Skeletal muscle satellite cell (primary cell): ENCODE data around the gene CYP2J2.
"Not testable (repeated sequence)": the region's sequence is repeated elsewhere in the genome, so short reads cannot be mapped to it uniquely, and the experiment has no call there.

Experiments used
- H3K27me3 ChIP-seq: 2 replicates; pipeline ENCODE4 v1.7.0; 2013; ENCODE audit warnings: low read length; ENCODE audit not compliant: control insufficient read depth, insufficient read depth
- H3K36me3 ChIP-seq: 2 replicates; pipeline ENCODE4 v1.7.0; 2013; ENCODE audit warnings: mild to moderate bottlenecking, control low read depth, low read length; ENCODE audit not compliant: insufficient read depth
- H3K4me1 ChIP-seq: 2 replicates; pipeline ENCODE4 v1.7.0; 2013; ENCODE audit warnings: low read length; ENCODE audit not compliant: control insufficient read depth, insufficient read depth
- H3K4me2 ChIP-seq: 2 replicates; pipeline ENCODE4 v1.7.0; 2013; ENCODE audit warnings: mild to moderate bottlenecking, low read length
- H3K4me3 ChIP-seq: 2 replicates; pipeline ENCODE4 v1.7.0; 2013; ENCODE audit warnings: low read length
- H3K9ac ChIP-seq: 2 replicates; pipeline ENCODE4 v1.7.0; 2013; ENCODE audit warnings: mild to moderate bottlenecking, low read depth, low read length, moderate library complexity
- H3K9me3 ChIP-seq: replicated peaks from 2 replicates; pipeline ENCODE4 v1.7.0; 2013; ENCODE audit warnings: mild to moderate bottlenecking, control low read depth, low read length

CYP2J2 gene

DNA sequence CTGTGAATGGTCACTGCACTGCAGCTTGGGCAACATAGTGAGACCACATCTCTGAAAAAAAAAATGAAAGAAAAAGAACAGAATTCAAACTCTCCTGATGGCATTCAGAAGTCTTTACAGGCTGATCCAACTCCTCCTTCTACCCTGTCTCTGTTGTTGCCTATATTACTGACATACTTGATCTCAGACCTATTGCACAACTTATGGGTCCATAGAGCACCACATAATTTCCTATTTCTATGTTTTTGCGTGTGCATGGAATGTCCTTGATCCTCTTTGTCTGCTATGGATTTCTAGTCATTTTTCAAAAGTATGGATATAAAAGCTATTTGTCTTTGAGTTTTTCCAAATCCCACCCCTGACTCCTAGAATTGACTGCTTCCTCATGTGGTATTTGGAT is 22.4 kb upstream of the CYP2J2 start:
- Histone ChIP-seq H3K36me3 (no peaks in the 10 kb centered on the region), H3K4me3 (no peak overlapping the region), H3K4me2 (no peak overlapping the region), H3K9ac (no peak overlapping the region), H3K9me3 (no peaks in the 10 kb centered on the region), H3K4me1 (no peaks in the 10 kb centered on the region), H3K27me3 (peaks cover 9% of the 10 kb centered on the region)

DNA sequence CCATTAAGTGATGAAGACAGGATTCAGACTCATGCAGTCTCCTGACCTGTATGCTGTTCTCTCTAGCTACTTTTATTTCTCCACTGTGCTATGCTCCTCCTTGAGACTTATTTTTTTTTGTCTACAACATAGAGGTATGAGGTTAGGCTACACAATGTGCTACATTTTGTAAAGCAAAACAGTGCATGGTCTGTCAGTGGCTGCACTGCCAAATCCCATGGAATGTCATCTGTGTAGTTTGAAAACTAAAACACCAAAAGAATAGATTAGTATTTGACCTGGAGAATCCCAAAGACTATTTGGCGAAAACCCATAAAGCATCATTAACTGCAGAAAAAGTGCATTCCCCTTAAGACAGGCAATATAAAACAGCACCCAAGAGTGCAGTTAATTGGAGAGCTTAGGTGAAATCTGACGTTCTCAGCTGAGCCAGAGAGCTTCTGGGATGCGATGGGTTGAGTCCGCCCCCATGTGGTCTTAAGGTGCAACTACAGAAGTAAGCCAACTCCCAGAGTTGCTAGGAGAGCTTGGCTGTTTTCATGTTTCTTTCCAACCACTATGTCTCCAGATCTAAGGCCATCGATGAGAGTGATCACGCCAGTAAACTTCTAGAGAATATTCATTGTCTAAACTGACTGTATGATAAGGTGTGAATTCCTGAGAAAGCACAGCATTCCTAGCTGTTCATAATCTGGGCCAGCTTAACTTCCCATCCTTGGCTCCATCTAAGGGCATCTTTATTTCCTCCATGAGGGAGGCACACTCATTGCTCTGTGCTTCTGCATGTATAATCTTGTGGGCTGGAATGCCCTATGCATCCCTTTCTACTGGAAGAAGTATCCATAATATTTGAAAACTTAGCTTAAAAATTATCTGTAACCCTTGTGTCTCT is 20.7 kb upstream of the CYP2J2 start:
- peaks cover 9% of the 10 kb centered on the region for H3K27me3 ChIP-seq
- H3K4me2 ChIP-seq: no peak overlapping the region
- no peak overlapping the region for H3K4me3 ChIP-seq
- H3K9me3 ChIP-seq: no peaks in the 10 kb centered on the region
- no peaks in the 10 kb centered on the region for H3K36me3 ChIP-seq
- no peak overlapping the region for H3K9ac ChIP-seq
- no peaks in the 10 kb centered on the region for H3K4me1 ChIP-seq

DNA sequence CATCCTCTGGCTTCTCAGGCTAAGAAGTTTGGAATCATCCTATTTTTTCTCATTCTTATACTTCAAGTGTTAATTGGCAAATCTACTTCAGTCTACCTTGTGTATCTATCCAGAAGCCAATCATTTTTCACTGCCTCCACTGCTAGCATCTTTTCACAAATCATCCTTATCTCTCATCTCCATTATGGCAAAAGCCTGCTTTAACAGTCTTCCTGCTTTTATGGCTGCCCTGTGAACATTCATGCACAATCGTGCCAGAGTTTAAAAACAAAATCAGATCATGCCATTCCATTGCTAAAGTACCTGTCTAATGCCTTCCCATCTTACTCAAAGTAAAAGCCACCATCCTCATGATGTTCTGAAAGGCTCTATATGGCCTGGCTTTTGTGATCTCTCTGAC is 19.2 kb upstream of the CYP2J2 start:
- H3K36me3 ChIP-seq: no peaks in the 10 kb centered on the region
- H3K4me1 ChIP-seq: no peaks in the 10 kb centered on the region
- no peak overlapping the region for H3K4me2 ChIP-seq
- H3K27me3 ChIP-seq: peaks cover 9% of the 10 kb centered on the region
- no peaks in the 10 kb centered on the region for H3K9me3 ChIP-seq
- H3K4me3 ChIP-seq: no peak overlapping the region
- no peak overlapping the region for H3K9ac ChIP-seq

GRCh38 chr1:59939393-59939792 is 12.8 kb upstream of the CYP2J2 start:
- Histone ChIP-seq H3K4me3 (no peak overlapping the region), H3K9ac (no peak overlapping the region), H3K9me3 (no peaks in the 10 kb centered on the region), H3K4me2 (no peak overlapping the region), H3K4me1 (no peaks in the 10 kb centered on the region), H3K27me3 (no peaks in the 10 kb centered on the region), H3K36me3 (no peaks in the 10 kb centered on the region)

- H3K4me3 ChIP-seq: no peak overlapping the region
- no peaks in the 10 kb centered on the region for H3K27me3 ChIP-seq
- no peaks in the 10 kb centered on the region for H3K9me3 ChIP-seq
- no peaks in the 10 kb centered on the region for H3K36me3 ChIP-seq
- no peak overlapping the region for H3K9ac ChIP-seq
- no peak overlapping the region for H3K4me2 ChIP-seq
- H3K4me1 ChIP-seq: no peaks in the 10 kb centered on the region
These were observed 11.2 kb upstream of the CYP2J2 start for GRCh38 chr1:59937636-59938210.

GRCh38 chr1:59936358-59936821 is 9.8 kb upstream of the CYP2J2 start:
- no peak overlapping the region for H3K4me2 ChIP-seq
- H3K36me3 ChIP-seq: no peaks in the 10 kb centered on the region
- H3K27me3 ChIP-seq: no peaks in the 10 kb centered on the region

DNA sequence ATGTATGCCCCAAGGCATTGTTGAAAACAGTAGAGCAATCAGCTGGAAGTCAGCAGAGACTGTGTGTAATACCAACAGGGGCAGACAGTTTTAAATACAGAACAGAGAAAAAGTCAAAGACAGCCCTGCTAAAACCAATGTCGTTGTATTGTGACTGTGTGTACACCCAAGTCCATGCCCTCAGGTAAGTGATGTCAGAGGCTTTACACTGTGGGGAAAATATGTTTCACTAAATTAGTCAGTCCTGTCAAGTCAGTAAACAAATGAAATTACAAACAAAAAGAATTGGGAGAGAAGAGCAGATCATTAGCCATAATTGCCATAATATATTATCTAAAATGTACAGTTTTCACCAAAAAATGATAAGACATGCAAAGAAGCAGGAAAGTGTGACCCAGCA is 2.4 kb upstream of the CYP2J2 start:
- H3K9ac ChIP-seq: no peak overlapping the region
- peaks cover 5% of the 10 kb centered on the region for H3K4me1 ChIP-seq
- no peak overlapping the region for H3K4me2 ChIP-seq
- H3K4me3 ChIP-seq: no peak overlapping the region
- H3K27me3 ChIP-seq: peaks cover 25% of the 10 kb centered on the region
- no peaks in the 10 kb centered on the region for H3K36me3 ChIP-seq
- H3K9me3 ChIP-seq: no peaks in the 10 kb centered on the region

More at GRCh38 chr1:59936358-59936821, 9.8 kb upstream of the CYP2J2 start:
- H3K9ac ChIP-seq: no peak overlapping the region
- no peak overlapping the region for H3K4me3 ChIP-seq
- H3K9me3 ChIP-seq: no peaks in the 10 kb centered on the region
- H3K4me1 ChIP-seq: no peaks in the 10 kb centered on the region

DNA sequence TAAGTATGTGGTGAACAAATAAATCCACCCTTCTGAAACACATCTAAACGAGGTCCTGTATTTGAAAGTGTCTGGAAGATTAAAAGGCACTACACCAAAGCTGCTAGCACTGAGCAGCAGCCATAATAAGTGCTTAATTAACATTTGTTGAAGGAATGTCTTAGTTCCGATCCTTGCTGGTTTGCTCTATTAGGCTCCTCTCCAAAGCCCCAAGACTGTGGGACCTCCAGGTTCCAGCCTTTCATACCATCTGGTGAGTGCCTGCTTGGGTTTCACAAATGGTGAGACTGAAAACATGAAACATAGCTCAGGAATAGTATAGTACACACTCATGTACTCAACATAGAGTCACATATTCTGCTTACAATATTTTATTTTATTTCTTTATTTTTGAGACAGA is 640 bp upstream of the CYP2J2 start:
- Histone ChIP-seq H3K4me2 (peak overlapping the region; percentile 97), H3K4me1 (peaks cover 5% of the 10 kb centered on the region), H3K27me3 (peaks cover 25% of the 10 kb centered on the region), H3K9ac (no peak overlapping the region), H3K4me3 (peak overlapping the region; percentile 82), H3K36me3 (no peaks in the 10 kb centered on the region), H3K9me3 (no peaks in the 10 kb centered on the region)

- Histone ChIP-seq H3K27me3 (peaks cover 27% of the 10 kb centered on the region), H3K36me3 (no peaks in the 10 kb centered on the region), H3K4me3 (no peak overlapping the region), H3K4me2 (no peak overlapping the region), H3K9me3 (no peaks in the 10 kb centered on the region), H3K4me1 (peaks cover 5% of the 10 kb centered on the region), H3K9ac (no peak overlapping the region)
These were observed 1.9 kb downstream of the CYP2J2 start for GRCh38 chr1:59924653-59925052.

DNA sequence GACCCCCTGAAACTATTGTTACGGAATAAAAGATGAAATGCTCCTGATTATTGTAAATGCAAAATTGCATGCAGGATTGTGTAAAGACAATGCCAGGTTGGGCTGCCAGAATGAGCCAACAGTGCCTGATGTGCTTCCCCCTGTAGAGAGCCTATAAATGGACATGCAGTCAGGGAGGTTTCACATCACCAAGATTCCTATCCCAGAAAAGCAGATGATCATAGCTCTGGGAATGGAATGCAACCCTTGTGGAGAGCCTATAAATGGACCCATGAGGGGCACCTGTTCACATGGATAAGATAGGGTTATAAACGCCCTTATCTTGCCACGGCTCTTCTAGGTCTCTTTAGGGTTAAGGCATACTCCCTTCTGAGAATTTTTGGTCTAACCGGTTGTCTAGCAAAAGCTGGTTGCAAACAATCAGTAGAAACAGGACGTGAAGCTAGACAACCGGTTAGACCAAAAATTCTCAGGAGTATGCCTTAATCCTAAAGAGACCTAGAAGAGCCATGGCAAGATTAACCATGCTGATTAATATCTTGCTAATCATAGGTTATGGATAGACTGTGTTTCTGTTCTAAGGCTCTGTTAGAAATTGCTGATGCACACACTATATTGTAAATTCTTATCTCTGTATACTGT is 5.2 kb downstream of the CYP2J2 start:
- not testable (repeated sequence) for H3K27me3 ChIP-seq, H3K4me3 ChIP-seq, H3K4me2 ChIP-seq, H3K36me3 ChIP-seq, H3K9ac ChIP-seq, H3K4me1 ChIP-seq, H3K9me3 ChIP-seq

DNA sequence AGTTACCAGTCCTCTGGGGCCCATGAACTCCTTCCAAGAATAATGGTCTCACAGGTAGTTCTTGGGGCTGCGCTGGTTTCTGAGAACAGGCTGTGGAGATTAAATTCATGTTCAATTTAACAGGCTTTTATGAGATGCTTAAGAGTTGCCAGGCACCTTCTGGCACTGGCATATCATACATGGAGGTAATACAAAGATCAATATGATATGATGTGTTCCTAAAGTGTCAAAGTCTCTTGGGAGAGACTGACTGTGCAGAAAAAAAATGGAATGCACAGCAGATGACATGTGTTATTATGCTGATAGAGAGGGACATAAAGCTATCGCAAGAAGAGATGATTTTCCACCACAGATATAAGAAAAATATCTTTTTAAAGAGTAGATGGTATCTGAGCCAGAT is 6.8 kb downstream of the CYP2J2 start:
- H3K9ac ChIP-seq: no peak overlapping the region
- H3K36me3 ChIP-seq: no peaks in the 10 kb centered on the region

More for the DNA sequence above, 6.8 kb downstream of the CYP2J2 start:
- no peaks in the 10 kb centered on the region for H3K4me1 ChIP-seq
- no peak overlapping the region for H3K4me3 ChIP-seq
- H3K9me3 ChIP-seq: no peaks in the 10 kb centered on the region
- H3K4me2 ChIP-seq: no peak overlapping the region
- H3K27me3 ChIP-seq: peaks cover 5% of the 10 kb centered on the region
